H9 (cell line): ENCODE data around the gene BSG. TPM values are rescaled to one million over a fixed set of nuclear protein-coding genes. Genes with fewer than 3 reads are reported as not detected.

Experiments
- DNase-seq: peaks from one replicate; pipeline ENCODE4 v3.0.0-alpha.2; 2017
- H2AFZ ChIP-seq: one replicate; pipeline ENCODE4 v1.6.1; 2013; ENCODE audit warnings: mild to moderate bottlenecking, low read length, control low read depth, moderate library complexity
- H2AK5ac ChIP-seq: 2 replicates; pipeline ENCODE4 v1.6.1; 2013; ENCODE audit warnings: low read length, control low read depth, mixed read lengths; ENCODE audit not compliant: insufficient read length
- H2BK120ac ChIP-seq: one replicate; pipeline ENCODE4 v1.6.1; 2013; ENCODE audit warnings: low read depth, mild to moderate bottlenecking, low read length, control low read depth, inconsistent platforms; ENCODE audit not compliant: poor library complexity, severe bottlenecking
- H2BK12ac ChIP-seq: 2 replicates; pipeline ENCODE4 v1.6.1; 2013; ENCODE audit warnings: low read length, control low read depth, mixed read lengths, low read depth; ENCODE audit not compliant: insufficient read length
- H2BK15ac ChIP-seq: 2 replicates; pipeline ENCODE4 v1.6.1; 2013; ENCODE audit warnings: low read depth, low read length, control low read depth
- H2BK20ac ChIP-seq: one replicate; pipeline ENCODE4 v1.6.1; 2013; ENCODE audit warnings: low read depth, mild to moderate bottlenecking, low read length, control low read depth, inconsistent platforms; ENCODE audit not compliant: poor library complexity, severe bottlenecking
- H2BK5ac ChIP-seq: 2 replicates; pipeline ENCODE4 v1.6.1; 2013; ENCODE audit warnings: low read length, control low read depth, mixed read lengths; ENCODE audit not compliant: insufficient read length
- H3K14ac ChIP-seq: 2 replicates; pipeline ENCODE4 v1.6.1; 2013; ENCODE audit warnings: low read length, control low read depth; ENCODE audit not compliant: insufficient read depth
- H3K18ac ChIP-seq: 2 replicates; pipeline ENCODE4 v1.6.1; 2013; ENCODE audit warnings: low read depth, mild to moderate bottlenecking, mixed read lengths, low read length, control low read depth; ENCODE audit not compliant: insufficient read length
- H3K23ac ChIP-seq: 2 replicates; pipeline ENCODE4 v1.6.1; 2013; ENCODE audit warnings: low read length, control low read depth, mixed read lengths, low read depth; ENCODE audit not compliant: insufficient read length
- H3K23me2 ChIP-seq: 2 replicates; pipeline ENCODE4 v1.6.1; 2013; ENCODE audit warnings: low read depth, mild to moderate bottlenecking, mixed read lengths, low read length, control low read depth; ENCODE audit not compliant: insufficient read length, poor library complexity, severe bottlenecking
- H3K27ac ChIP-seq: 2 replicates; pipeline ENCODE4 v1.5.1; 2013; ENCODE audit warnings: low read length, control low read depth, mixed read lengths, low read depth; ENCODE audit not compliant: insufficient read length
- H3K27me3 ChIP-seq: 2 replicates; pipeline ENCODE4 v1.6.1; 2013; ENCODE audit warnings: low read length, control low read depth, inconsistent platforms; ENCODE audit not compliant: insufficient read depth
- H3K4ac ChIP-seq: 2 replicates; pipeline ENCODE4 v1.6.1; 2013; ENCODE audit warnings: low read depth, mild to moderate bottlenecking, control low read depth, inconsistent platforms, low read length, moderate library complexity
- H3K4me1 ChIP-seq: 2 replicates; pipeline ENCODE4 v1.6.1; 2013; ENCODE audit warnings: low read length, control low read depth, inconsistent platforms; ENCODE audit not compliant: insufficient read depth
- H3K4me2 ChIP-seq: 2 replicates; pipeline ENCODE4 v1.6.1; 2013; ENCODE audit warnings: low read length, control low read depth, mixed read lengths; ENCODE audit not compliant: insufficient read length, insufficient read depth
- H3K56ac ChIP-seq: 2 replicates; pipeline ENCODE4 v1.6.1; 2013; ENCODE audit warnings: low read depth, mild to moderate bottlenecking, mixed read lengths, low read length, control low read depth; ENCODE audit not compliant: insufficient read length
- H3K79me1 ChIP-seq: 2 replicates; pipeline ENCODE4 v1.6.1; 2013; ENCODE audit warnings: low read depth, mild to moderate bottlenecking, moderate library complexity, low read length, control low read depth, inconsistent platforms; ENCODE audit not compliant: insufficient read depth, poor library complexity, severe bottlenecking
- H3K79me2 ChIP-seq: 2 replicates; pipeline ENCODE4 v1.6.1; 2013; ENCODE audit warnings: low read length, control low read depth, inconsistent platforms; ENCODE audit not compliant: insufficient read depth
- H3K9ac ChIP-seq: 2 replicates; pipeline ENCODE4 v1.6.1; 2013; ENCODE audit warnings: low read length, control low read depth, mixed read lengths; ENCODE audit not compliant: insufficient read length; ENCODE audit errors: extremely low read depth
- H3K9me3 ChIP-seq: one replicate; pipeline ENCODE4 v1.6.1; 2013; ENCODE audit warnings: low read depth, low read length, inconsistent platforms; ENCODE audit not compliant: control insufficient read depth
- H3T11ph ChIP-seq: one replicate; pipeline ENCODE4 v1.6.1; 2013; ENCODE audit warnings: mild to moderate bottlenecking, low read length, control low read depth, inconsistent platforms
- H4K20me1 ChIP-seq: one replicate; pipeline ENCODE4 v1.6.1; 2013; ENCODE audit not compliant: control insufficient read depth, insufficient read length, insufficient read depth
- H4K5ac ChIP-seq: 2 replicates; pipeline ENCODE4 v1.6.1; 2013; ENCODE audit warnings: low read depth, mild to moderate bottlenecking, mixed read lengths, low read length, control low read depth; ENCODE audit not compliant: insufficient read length
- H4K8ac ChIP-seq: replicated peaks from 2 replicates; pipeline ENCODE4 v1.6.1; 2013; ENCODE audit warnings: low read length, control low read depth, mixed read lengths, low read depth; ENCODE audit not compliant: insufficient read length
- H4K91ac ChIP-seq: 2 replicates; pipeline ENCODE4 v1.6.1; 2013; ENCODE audit warnings: low read depth, mild to moderate bottlenecking, moderate library complexity, mixed read lengths, low read length, control low read depth; ENCODE audit not compliant: insufficient read length
- H3K27ac Mint-ChIP-seq, 3 experiments: 2 replicates in 2 of 3; 3 replicates in 1 of 3; pipeline ENCODE4 v1.8.0; 2020 to 2021; ENCODE audit warnings: mixed read lengths in 3 of 3, mild to moderate bottlenecking in 1 of 3, moderate library complexity in 1 of 3
- H3K27me3 Mint-ChIP-seq: 2 replicates; pipeline ENCODE4 v1.8.0; 2021; ENCODE audit warnings: low read depth, mild to moderate bottlenecking, moderate library complexity, mixed read lengths
- H3K36me3 Mint-ChIP-seq, 3 experiments: 2 replicates in 2 of 3; 3 replicates in 1 of 3; pipeline ENCODE4 v1.8.0; 2020 to 2021; ENCODE audit warnings: low read depth in 3 of 3, mixed read lengths in 3 of 3; ENCODE audit not compliant: insufficient read depth in 1 of 3
- H3K4me1 Mint-ChIP-seq, 2 experiments: 2 replicates each; pipeline ENCODE4 v1.8.0; 2020; ENCODE audit warnings: mixed read lengths in 2 of 2
- H3K4me3 Mint-ChIP-seq, 2 experiments: 2 replicates in 1 of 2; 3 replicates in 1 of 2; pipeline ENCODE4 v1.8.0; 2020 to 2021; ENCODE audit warnings: mild to moderate bottlenecking in 2 of 2, mixed read lengths in 2 of 2, moderate library complexity in 1 of 2
- H3K9me3 Mint-ChIP-seq, 2 experiments: 2 replicates in 1 of 2; 3 replicates in 1 of 2; pipeline ENCODE4 v1.8.0; 2020; ENCODE audit warnings: mild to moderate bottlenecking in 2 of 2, mixed read lengths in 2 of 2, moderate library complexity in 1 of 2
- WGBS: extraction: QIAGEN DNeasy Blood & Tissue Kit; methylation state at CpG from one replicate; pipeline ENCODE4 v1.1.7; 2013; ENCODE audit warnings: missing lambda C conversion rate, low lambda C conversion rate, mixed read lengths; ENCODE audit not compliant: insufficient read length; ENCODE audit errors: extremely low coverage; 5-methylcytosine and 5-hydroxymethylcytosine counted together
- total RNA-seq: library from RNA; stranded (reverse); gene quantifications from 2 replicates; pipeline ENCODE4 v1.2.1, GENCODE V29; 2021
- TF ChIP-seq, protein P1 (sequence below): fragments of 200-600 bp; sonication (generic); conservative IDR thresholded peaks from 3 replicates; pipeline ENCODE4 v1.8.0; 2021; ENCODE audit warnings: antibody characterized with exemption, mild to moderate bottlenecking

Gene BSG
- total RNA-seq, 1 experiment from 2014 or later = 715 TPM

DNA sequence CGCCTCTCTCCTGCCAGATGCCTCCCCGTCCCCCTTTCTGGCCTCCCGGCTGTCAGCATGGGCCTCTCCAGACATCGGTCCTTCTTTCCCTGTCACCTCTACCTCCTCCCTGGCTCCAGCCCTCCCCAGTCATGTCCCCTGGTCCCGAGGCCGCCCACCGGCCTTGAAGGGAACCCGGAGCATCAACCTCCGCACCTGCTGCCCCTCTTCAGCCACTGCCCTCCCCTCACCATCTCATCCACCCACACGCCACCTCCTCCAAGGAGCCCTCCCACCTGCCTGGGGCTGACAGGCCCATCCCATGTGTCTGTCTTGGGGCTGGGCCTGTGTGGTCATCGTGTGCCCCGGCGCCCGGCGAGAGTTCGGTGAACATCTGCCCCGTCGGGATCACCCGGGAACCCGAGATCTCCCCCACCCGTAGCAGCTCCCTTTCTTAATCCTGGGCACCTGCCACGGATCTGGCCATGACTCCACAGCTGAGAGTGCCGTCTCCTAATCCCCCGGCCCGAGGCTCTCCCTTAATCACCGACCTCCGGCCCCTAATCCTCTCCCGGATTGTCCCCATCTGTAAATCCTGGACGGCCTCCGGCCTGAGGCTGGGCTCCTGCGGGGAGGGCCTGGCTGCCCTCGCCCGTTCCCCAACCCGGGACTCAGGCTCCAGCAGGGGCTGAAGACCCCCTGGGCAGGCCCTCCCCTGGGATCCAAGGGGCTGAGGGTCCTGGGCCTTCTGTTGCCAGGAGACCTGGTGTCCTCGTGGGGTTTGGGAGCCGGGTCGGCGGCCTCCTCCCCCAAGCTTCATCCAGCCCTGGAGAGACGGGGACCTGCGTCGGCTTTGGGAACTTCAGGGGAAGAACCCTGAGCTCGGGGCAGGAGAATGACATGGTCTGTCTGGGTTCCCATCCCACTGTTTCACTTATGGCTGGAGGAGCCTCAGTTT lies 23.2 kb downstream of the BSG start:
- H2AFZ ChIP-seq = no peak overlapping the region
- no peak overlapping the region for H3K27ac Mint-ChIP-seq
- no peak overlapping the region for H2BK20ac ChIP-seq
- no peaks in the 10 kb centered on the region for H3K9me3 ChIP-seq
- no peak overlapping the region for H4K5ac ChIP-seq
- H3K23ac ChIP-seq = no peak overlapping the region
- H3K4me1 ChIP-seq = no peaks in the 10 kb centered on the region
- no peak overlapping the region for H3K4ac ChIP-seq
- peaks cover 5% of the 10 kb centered on the region; the same call in 1 of the 2 replicates for H3K27me3 ChIP-seq
- no peak overlapping the region for H2BK12ac ChIP-seq
- H3K27ac ChIP-seq = no peak overlapping the region
- DNase-seq = no peak
- no peaks in the 10 kb centered on the region for H3K79me2 ChIP-seq
- H3K23me2 ChIP-seq = no peaks in the 10 kb centered on the region
- H3K9me3 Mint-ChIP-seq = peaks cover 3 to 7% of the 10 kb centered on the region in 2 experiments
- no CpG with 5 or more reads among the region's 42 CpGs for WGBS
- peaks cover 3% of the 10 kb centered on the region for H4K20me1 ChIP-seq
- no peak overlapping the region for H4K8ac ChIP-seq
- H2AK5ac ChIP-seq = no peak overlapping the region
- no peak overlapping the region for H3K4me3 Mint-ChIP-seq
- no peak overlapping the region; the same call in 1 of the 2 replicates for H3K14ac ChIP-seq
- H3K27me3 Mint-ChIP-seq = peaks cover 37% of the 10 kb centered on the region
- H3K56ac ChIP-seq = no peak overlapping the region
- no peak overlapping the region for H3K9ac ChIP-seq
- no peak overlapping the region for H2BK120ac ChIP-seq
- no peak overlapping the region for H3T11ph ChIP-seq
- H3K4me2 ChIP-seq = no peak overlapping the region
- no peak overlapping the region for H4K91ac ChIP-seq
- no peak overlapping the region for H2BK5ac ChIP-seq
- H3K79me1 ChIP-seq = no peaks in the 10 kb centered on the region
- H3K18ac ChIP-seq = no peak overlapping the region
- no peak overlapping the region for H2BK15ac ChIP-seq
- H3K36me3 Mint-ChIP-seq = no peaks in the 10 kb centered on the region
- H3K4me1 Mint-ChIP-seq = 0 out of 4 replicates have a peak, but pooled peaks cover 0 to 3% of the 10 kb centered on the region in 2 experiments
- TF ChIP-seq, protein P1, sequence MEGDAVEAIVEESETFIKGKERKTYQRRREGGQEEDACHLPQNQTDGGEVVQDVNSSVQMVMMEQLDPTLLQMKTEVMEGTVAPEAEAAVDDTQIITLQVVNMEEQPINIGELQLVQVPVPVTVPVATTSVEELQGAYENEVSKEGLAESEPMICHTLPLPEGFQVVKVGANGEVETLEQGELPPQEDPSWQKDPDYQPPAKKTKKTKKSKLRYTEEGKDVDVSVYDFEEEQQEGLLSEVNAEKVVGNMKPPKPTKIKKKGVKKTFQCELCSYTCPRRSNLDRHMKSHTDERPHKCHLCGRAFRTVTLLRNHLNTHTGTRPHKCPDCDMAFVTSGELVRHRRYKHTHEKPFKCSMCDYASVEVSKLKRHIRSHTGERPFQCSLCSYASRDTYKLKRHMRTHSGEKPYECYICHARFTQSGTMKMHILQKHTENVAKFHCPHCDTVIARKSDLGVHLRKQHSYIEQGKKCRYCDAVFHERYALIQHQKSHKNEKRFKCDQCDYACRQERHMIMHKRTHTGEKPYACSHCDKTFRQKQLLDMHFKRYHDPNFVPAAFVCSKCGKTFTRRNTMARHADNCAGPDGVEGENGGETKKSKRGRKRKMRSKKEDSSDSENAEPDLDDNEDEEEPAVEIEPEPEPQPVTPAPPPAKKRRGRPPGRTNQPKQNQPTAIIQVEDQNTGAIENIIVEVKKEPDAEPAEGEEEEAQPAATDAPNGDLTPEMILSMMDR = no peak
